Measurements from ENCODE around the gene CCN2.

- TF ChIP-seq POLR2AphosphoS5 (IDR thresholded peaks at IDR 0.05; ENCODE audit: low read depth, low read length), result no peak
- no peak for TF ChIP-seq POLR2A (IDR thresholded peaks at IDR 0.05; ENCODE audit: low read depth, low read length)
- no peak for TF ChIP-seq SPI1 (IDR thresholded peaks at IDR 0.05; ENCODE audit: low read depth, low read length)
- no peak for TF ChIP-seq TAF1 (IDR thresholded peaks at IDR 0.05; ENCODE audit: low read depth, low read length)
These were observed 46.4 kb upstream of the CCN2 start for GRCh38 chr6:131997429-131998153.

Data from GM12891 (cell line).